Measurements from ENCODE around the gene ASCL5. TPM values are rescaled to one million over a fixed set of nuclear protein-coding genes. Genes with fewer than 3 reads are reported as not detected.

Gene ASCL5
- total RNA-seq, 1 donor from 2014 or later: not detected

DNA sequence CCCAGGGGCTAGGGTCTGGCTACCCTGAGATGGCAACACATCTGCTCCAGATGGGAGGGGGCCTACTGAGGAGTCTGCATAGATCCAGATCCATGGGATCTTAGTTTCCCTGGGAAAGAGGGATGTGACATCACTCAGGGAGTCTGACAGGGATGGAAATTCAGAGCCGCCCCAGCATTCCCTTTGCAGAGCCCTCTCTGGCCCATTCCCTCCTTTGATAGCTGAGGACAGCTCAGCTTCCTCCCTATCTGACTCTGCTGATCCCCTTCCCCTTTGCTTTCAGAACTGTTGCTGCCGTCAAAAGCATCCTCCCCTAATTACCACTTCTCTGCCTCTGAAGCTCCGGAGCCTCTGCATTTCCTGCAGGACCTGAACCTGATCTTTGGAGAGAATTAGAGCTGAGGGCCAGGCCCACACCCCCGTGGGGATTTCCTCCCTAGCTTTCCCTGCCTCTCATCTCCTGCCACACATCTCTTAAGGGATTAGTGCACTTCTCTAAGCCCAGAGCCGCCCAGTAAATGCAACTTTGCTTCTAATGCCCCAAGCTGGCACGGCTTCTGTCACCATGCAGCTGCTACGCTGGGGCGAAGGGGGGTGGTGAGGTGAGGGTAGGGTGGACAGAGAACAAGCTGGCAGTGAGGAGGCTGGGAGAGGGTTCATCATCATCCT lies 9.5 kb upstream of the ASCL5 start:
- DNase-seq (ENCODE audit: low read depth, low spot score): no peak

DNA sequence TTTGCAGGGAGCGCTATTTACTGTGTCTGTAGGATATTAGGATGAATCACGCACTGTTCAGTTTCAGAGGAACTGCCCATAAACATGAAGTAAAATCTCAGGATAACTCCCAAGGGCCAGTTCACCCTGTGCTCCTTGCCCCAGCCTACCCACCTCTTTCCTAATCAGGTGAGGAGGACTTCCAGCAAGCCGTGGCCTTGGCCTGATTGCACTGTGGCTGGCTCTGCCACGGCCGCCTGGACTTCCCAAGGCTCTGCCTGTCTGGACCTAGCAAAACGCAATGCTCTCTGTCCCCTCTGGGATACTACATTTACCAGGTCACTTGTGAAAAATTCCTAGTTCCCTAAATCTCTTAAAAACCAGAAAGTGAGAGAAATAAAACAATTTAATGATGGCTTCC lies 7.4 kb upstream of the ASCL5 start:
- no peak for DNase-seq (ENCODE audit: low read depth, low spot score)

DNA sequence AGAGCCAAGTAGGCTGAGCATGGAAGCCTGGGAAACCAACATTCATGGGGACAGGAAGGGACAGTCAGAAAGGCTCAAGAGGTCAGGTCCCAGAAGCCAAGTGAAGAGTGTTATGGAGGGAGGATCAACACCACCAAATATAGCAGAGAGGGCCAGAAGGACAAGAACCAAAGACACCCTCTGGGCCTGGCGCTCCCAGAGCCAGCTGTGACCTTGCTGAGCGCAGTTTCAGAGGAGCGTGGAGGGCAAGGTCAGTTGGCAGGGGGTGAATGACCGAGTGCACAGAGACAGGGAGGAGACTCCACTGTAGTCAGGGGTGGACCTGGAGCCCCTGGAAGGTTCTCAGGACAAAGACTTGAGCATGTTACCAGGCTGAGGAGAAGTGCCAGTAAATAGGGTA lies 4.4 kb upstream of the ASCL5 start:
- DNase-seq (ENCODE audit: low read depth, low spot score): no peak

DNA sequence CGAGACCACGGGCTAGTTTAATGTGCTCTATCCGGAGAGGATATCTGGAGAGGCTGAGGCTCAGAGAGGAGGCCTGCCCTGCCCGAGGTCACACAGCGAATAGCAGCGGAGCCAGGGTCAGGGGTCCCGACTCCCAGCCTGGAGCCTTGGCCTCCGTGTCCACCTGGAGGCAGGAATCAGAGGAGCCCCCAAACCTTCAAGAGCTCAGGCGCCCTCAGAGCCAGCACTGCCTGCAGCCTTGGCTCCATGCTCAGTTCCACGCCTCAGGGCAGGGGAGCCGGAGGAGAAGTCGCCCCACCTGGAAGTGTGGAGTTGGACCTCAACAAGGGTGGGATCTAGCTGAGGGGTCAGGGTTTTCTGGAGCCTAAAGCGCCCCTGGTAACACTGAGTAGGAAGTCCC lies 2.0 kb upstream of the ASCL5 start:
- DNase-seq (ENCODE audit: low read depth, low spot score): no peak

DNA sequence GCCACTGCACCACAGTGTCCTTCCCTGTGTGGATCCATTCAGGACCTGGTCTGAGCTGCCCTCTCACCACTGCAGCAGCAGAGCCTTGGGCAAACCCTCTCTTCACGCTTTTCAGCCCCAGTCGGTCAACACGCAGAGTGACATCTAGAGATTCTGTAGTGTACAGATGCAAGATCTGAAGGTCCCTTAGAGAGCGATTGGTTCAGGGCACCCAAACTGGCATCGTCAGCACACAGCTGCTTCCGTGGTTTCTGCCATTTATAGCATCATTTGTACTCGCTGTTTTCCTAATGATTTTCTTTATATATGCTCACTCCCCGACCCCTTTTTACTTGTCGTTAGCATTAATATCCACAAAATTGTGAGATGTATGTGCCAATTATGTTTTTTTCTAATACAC lies 1.5 kb upstream of the ASCL5 start:
- no peak for DNase-seq (ENCODE audit: low read depth, low spot score)

DNA sequence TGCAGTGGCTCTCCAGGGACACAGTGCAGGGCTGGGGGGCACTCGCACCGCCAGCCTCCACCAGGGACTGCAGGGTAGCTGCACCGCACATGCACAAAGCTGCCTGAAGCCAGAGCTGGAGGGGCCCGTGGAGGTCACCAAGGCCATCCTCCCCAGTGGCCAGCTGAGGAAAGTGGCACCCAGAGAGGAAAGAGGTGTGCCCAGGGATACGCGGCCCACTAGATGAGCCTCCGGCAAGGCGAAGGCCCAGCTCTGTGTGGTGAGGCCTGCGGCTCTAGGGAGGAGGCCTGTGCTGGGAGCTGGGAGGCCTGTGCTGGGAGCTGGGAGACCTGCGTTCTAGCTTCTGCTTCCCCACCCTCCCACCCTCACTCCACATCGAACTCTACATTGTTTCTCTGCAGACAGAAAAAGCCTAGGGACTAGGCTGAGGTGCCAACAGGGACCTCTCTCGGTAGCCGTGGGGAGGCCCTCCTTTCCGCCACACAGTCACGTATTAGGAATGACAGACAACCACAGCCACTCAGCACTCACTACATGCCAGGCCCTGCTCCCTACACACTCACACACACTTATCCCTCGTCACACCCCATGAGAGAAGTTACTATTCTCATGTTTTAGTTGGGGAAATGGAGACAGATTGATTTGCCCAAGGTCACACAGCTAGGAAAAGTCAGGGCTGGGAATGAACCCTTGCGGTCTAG lies 921 bp upstream of the ASCL5 start:
- no peak for DNase-seq (ENCODE audit: low read depth, low spot score)

DNA sequence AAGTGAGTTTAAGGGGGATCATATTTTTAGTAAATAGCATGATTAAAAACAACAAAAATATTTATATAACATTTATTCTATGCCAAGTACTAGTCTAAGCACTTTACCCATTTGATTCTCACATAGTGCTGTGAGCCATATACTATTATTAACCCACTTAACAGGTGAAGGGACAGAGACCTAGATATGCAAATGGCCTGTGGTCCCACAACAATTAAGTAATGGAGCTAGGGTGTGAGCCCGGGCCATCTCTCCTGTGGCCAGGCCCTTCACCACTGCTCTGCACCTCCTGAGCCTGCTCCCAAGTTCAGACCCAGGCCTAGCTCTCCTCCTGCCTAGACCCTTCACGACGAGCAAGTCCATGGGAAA lies 537 bp downstream of the ASCL5 start:
- no peak for DNase-seq (ENCODE audit: low read depth, low spot score)

DNA sequence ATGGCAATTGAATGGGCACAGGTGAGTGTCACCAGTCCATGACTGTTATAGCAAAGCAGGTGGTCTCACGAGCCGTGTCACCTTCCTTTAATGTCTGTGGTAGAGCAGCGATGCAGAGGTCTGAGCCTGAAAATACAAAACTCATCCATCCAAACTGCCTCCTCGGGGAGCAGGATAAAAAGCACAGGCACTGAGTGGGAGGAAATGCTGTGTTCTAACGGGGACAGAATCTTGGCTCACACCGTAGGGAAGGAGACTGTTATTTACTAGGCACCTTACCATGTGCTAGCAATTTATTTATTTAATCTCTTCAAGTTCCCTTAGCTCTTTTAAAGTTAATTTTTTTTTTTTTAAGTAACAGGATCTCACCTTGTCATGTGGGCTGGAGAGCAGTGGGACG lies 1.2 kb downstream of the ASCL5 start:
- DNase-seq (ENCODE audit: low read depth, low spot score): no peak

DNA sequence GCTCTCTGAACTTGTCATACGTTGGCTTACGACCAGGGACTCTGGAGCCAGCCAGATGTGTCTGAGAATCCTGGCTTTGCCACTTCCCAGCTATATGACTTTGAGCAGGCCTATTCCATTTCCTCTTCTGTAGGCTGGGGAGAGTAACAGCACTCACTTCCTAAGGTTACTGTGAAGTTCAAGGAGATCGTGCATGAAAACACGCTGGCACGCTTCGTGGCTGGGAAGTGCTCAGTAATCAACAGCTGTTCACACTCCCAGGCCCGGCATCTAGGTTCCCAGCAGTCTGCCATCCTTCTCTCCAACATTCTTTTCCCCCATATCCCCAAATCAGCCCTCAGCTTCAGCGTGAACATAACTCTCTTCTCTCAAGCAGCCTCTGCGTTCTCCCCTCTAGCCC lies 2.0 kb downstream of the ASCL5 start:
- no peak for DNase-seq (ENCODE audit: low read depth, low spot score)

DNA sequence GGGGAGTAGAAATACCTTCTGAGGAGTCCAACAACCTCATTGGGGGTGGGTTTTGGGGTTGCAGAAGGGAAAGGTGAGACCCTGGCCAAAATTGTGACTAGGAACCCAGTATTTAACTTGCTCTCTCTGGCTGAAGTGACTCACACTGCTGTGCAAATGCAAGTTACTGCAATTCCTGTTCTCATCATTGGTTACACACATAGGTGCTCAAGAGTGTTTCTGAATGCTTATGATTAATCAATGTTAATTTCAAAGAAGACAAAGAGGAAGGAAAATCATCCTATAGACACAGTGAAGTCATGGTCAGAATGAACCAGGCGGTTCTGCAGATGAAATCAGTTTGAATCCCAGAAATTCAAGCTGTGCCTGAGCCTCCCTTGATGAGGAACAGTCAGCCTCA lies 3.1 kb downstream of the ASCL5 start:
- DNase-seq (ENCODE audit: low read depth, low spot score): no peak

DNA sequence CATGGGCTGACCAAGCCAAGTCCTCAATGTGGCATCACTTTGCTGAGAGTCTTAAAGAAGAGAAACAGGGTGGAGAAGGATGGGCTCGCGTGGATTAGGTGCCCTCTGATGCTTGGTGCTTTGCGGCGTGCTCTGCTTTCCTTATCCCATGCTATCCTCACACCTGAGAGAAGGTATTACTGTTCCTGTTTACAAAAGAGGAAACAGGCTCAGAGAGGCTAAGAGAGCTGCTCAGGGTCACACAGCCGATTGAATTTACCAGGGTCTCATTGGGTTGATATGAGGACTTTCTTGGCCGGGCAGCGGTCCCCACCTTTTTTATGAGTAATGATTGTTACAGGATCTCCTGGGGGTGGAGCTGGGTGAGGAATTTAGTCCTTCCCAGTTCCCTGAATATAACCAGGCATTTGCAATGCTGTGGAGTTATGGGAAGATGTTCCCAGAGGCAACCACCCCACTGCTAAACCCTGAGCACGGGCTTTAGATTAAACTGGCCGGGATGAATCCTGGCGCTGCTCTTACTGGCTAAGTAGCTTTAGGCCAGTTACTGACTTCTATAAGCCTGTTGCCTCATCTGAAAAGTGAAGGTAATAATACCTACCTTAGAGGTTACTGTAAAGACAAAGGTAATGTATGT lies 4.5 kb downstream of the ASCL5 start:
- DNase-seq (ENCODE audit: low read depth, low spot score): no peak

DNA sequence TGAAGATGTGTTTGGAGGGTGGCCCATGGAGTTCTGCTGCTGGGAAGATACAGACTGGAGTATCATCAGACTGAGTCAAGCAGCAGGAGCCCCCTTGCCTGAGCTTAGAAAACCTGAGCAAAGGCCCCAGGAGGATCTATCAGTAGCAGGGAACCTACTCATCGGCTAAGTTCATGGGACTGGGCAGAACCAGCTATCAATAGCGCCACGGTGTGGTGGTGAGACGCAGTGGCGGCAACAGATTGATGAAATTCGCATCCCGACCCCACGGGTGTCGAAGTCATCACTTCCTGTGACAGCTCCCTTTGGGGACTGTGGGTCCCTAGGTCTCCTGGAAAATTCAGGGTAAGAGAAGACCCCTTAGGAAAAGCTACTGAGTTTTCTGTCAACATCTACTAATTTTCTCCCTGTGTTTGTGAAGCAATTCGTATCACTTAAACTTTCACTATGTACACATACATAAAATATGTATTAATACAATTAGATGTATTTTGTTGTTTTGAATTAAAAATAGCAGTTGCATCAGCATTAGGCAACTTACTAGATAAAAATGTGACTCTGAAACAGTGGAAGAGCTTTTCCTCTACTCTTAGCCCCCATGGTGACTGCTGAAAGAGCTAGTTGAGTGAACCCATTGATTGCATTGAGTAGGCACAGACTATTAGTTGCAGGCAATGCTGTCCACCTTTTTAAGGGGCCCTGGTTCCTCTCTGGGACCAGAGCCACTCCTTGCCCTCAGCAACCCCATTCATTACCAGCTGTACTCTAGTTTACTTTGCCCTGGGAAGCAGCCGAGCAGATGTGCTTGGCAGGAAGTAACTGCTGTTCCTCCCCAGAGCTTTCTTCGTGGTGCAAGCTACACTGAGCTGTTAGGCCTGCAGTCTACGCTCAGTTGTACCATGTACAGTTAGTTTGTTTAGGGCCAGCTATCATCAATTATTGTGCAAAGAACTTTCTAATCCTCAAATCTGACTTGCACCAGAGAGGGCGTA lies 7.5 kb downstream of the ASCL5 start:
- DNase-seq (ENCODE audit: low read depth, low spot score): no peak

DNA sequence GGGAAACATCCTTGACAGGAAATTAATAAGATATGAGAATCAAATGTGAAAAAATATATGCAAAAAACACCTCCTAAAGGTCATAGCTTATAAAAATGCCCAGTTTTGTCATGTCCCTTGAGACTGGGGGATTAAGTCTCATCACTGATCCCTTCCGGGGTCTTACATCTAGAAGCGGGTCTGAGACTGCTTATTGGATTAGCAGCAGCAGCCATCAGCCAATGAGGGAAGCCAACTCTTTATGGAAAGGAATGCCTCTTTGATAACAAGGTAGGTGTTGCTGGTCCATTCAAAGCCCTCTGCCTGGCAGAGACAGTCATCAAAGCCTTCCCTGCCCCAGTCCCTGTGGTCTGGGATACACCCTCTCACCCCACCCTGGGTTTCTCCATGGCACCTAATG lies 10.9 kb downstream of the ASCL5 start:
- DNase-seq (ENCODE audit: low read depth, low spot score): no peak

DNA sequence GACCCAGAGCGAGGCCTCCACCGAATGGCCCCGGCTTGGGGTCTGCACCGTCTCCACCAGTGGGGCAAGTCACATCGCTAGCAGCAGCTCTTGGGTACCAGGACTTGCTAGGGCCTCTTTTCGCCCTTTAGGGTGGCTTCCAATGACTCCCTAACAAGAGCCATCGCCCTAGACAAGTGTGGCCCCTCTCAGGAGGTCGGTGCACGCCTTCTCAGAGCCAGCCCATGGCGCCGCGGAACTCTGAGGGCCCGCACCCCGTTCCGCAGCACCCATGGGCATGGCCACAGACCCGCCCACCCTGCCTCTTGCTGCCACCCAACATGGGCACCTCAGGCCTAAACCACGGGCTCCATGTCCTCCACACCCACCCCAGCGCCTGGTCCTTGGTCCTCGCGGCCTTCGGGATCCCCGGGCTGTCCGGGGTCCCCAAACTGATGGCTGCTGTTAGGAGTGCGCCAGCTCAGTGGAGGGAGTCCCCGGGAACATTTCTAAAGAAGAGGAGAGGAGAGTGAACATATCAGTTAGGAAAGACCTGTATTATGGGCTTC lies 11.5 kb downstream of the ASCL5 start:
- no peak for DNase-seq (ENCODE audit: low read depth, low spot score)

DNA sequence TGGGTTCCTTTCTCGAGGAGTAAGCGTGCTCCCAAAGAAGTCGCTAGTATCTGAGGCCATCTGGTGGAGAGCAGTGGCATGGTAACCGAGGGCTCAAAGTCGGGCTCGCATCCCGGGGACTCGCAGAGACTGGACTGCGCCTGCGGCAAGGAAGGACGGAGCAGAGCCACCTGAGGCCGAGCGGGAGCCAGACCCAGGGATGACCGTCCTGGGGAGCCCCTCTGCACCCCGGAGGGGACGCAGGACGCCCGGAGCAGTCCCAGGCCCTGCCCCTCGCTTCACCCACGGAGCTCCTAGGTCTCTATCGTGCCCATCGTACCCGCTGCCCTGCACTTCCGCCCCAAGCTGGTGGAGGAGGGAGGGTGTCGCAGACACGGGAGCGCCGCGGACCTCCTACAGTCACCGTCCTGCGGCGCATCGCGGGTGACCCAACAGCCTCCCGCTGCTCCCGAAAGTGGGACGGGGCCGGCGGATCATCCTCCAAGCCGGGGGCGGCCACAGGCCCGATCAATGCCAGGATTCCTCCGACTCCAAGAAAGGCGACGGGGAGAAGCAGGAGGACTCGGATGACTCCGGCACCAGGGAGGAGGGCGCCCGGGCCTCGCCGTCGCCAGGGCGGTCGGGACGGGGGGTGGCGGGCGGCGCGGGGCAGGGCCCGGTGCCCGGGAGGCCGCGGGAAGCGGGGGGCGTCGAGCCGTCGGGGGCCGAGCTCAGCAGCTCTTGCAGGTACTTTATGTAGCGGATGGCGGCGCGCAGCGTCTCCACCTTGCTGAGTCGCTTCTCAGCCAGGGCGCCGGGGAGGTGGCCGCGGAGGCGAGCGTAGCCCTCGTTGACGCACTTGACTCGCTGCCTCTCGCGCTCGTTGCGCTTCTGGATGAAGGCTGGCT lies 12.5 kb downstream of the ASCL5 start:
- DNase-seq (ENCODE audit: low read depth, low spot score): peak; percentile 53

DNA sequence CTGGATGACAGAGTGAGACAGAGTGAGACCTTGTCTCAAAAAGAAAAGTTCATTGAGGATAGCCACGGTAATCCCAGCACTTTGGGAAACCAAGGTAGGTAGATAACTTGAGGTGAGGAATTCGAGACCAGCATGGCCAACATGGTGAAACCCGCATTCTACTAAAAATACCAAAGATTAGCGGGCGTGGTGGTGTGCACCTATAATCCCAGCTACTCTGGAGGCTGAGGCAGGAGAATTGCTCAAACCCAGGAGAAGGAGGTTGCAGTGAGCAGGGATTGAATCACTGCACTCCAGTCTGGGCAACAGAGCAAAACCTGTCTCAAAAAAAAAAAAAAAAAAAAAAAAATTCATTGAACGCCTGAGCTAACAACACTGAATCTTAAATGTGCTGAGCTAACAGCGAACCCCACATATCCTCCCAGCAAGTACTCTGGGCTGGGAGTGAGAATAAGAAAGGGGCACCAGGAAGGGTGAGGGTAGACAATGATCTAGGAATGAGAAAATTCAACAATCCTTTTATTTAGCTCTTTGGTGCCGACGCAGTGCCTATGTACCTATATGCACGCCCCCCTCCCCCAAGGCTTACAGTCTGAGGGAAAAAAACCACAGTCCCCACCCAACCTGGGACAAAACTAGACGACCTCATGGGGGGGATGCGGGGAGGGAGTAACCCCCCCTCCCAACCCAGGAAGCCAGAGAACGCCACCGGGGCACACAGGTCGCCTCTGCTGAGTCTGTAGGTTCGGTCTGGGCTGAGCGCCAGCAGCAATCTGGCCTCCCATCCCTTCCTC lies 13.3 kb downstream of the ASCL5 start:
- no peak for DNase-seq (ENCODE audit: low read depth, low spot score)

DNA sequence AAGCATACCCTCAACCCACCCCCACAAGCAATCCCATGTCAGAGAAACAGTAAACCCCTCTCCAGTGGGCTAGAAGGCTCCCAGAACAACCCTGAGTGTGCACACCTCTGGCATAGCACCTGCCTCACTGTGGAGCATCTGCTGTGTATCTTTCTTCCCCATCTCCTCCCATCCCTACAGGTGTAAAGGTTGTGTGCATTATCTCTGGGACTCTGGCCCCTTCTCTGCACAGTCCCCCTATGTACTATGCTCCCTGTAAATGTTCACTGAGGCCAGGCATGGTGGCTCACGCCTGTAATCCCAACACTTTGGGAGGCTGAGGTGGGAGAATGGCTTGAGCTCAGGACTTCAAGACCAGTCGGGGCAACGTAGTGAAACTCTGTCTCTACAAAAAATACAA lies 14.1 kb downstream of the ASCL5 start:
- no peak for DNase-seq (ENCODE audit: low read depth, low spot score)

DNA sequence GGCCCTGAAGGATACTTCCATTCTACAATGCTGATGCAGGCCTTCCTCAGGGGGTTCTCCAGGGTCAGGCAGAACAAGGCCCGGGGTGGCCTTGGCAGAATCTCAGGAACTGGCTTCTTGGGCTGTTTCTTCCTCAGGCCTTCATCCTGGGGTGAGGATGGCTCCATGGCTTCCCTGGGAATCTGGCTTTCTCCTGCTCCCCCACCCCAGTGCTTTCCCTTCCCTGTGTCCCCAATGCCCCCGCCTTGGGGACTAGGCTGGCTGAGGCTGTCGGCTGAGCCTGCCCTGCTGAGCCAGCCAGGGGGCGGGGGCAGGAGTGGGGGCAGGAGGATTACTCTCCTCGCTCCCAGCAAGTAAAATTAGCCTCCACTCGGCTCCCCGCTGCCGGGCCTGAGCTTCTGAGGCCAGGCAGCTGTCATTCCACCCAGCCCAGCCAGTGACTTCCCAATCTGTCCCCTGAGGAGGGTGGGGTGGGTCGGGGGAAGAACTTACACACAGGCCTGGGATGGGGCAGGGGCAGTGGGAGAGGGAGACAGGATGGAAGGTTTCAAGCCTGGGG lies 14.7 kb downstream of the ASCL5 start, which contains the start of gene CACNA1S:
CACNA1S (minus strand) TSS at position 254 of the 559 bp plus-strand sequence; CDS start at position 167, 87 bp downstream.
- DNase-seq (ENCODE audit: low read depth, low spot score): no peak

DNA sequence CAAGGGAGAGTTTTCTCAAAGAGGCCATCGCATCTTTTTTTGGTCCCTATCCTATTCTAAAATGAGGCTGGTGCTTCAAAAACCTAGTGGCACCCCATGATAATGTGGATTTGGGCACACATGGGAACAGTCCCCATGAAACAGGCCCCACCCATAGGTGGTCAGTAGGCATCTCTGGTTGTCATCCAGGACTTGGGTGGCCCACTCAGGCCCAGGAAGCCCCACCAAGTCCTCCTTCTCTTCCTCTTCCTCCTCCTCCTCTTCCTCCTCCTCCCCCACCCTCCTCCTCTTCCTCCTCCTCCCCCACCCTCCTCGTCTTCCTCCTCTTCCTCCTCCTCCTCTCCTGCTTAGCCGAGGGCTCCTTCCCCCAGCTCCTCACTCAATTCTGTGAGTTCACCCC lies 15.3 kb downstream of the ASCL5 start:
- no peak for DNase-seq (ENCODE audit: low read depth, low spot score)

All from pulmonary artery endothelial cell (primary cell).